ENCODE measurements around the gene PDGFC. TPM values are rescaled to one million over a fixed set of nuclear protein-coding genes. Genes with fewer than 3 reads are reported as not detected.

PDGFC gene
- total RNA-seq, 1 experiment from 2014 or later = 4.5 TPM

- no peak overlapping the region for H3K4ac ChIP-seq (ENCODE audit: low read depth, low read length)
- H3K9me3 ChIP-seq (ENCODE audit: control insufficient read depth, low read depth, low read length) = no peaks in the 10 kb centered on the region
- Mint-ChIP-seq H3K27ac (no peak overlapping the region), H3K4me3 (no peak overlapping the region), H3K9me3 (no peaks in the 10 kb centered on the region), H3K36me3 (ENCODE audit: insufficient read depth in 1 of 3, low read depth in 3 of 3) (no peaks in the 10 kb centered on the region), H3K27me3 (ENCODE audit: low read depth) (no peaks in the 10 kb centered on the region), H3K4me1 (peaks cover 6 to 19% of the 10 kb centered on the region in 2 experiments)
- H3K27me3 ChIP-seq (ENCODE audit: insufficient read depth, low read length) = no peaks in the 10 kb centered on the region
- no peaks in the 10 kb centered on the region for H3K79me2 ChIP-seq (ENCODE audit: insufficient read depth, low read length)
- no peak overlapping the region for H4K91ac ChIP-seq (ENCODE audit: insufficient read length, low read depth, low read length)
- no peak for DNase-seq
- no peak overlapping the region for H3K23ac ChIP-seq (ENCODE audit: insufficient read length, low read depth, low read length)
- no peak overlapping the region for H2BK20ac ChIP-seq (ENCODE audit: low read depth, low read length, poor library complexity, severe bottlenecking)
- no peak overlapping the region for H3K4me2 ChIP-seq (ENCODE audit: insufficient read depth, insufficient read length, low read length)
- no peak overlapping the region for H2BK5ac ChIP-seq (ENCODE audit: insufficient read length, low read length)
- no peak overlapping the region for H2AK5ac ChIP-seq (ENCODE audit: insufficient read length, low read length)
- no peak overlapping the region for H2BK12ac ChIP-seq (ENCODE audit: insufficient read length, low read depth, low read length)
- no peak overlapping the region for H3K18ac ChIP-seq (ENCODE audit: insufficient read length, low read depth, low read length)
- no CpG with 5 or more reads among the region's 3 CpGs for WGBS (ENCODE audit: extremely low coverage, insufficient read length, low lambda C conversion rate)
- no peak for TF ChIP-seq CTCF (conservative IDR thresholded peaks at IDR 0.05)
- no peak overlapping the region for H3K9ac ChIP-seq (ENCODE audit: extremely low read depth, insufficient read length, low read length)
- no peaks in the 10 kb centered on the region for H4K20me1 ChIP-seq (ENCODE audit: control insufficient read depth, insufficient read depth, insufficient read length)
- H4K8ac ChIP-seq (replicated peaks; ENCODE audit: insufficient read length, low read depth, low read length) = no peak overlapping the region
- H3K23me2 ChIP-seq (ENCODE audit: insufficient read length, low read depth, low read length, poor library complexity, severe bottlenecking) = no peaks in the 10 kb centered on the region
- H3K14ac ChIP-seq (ENCODE audit: insufficient read depth, low read length) = no peak overlapping the region
- H3K56ac ChIP-seq (ENCODE audit: insufficient read length, low read depth, low read length) = no peak overlapping the region
- no peak overlapping the region for H3K27ac ChIP-seq (ENCODE audit: insufficient read length, low read depth, low read length)
- H4K5ac ChIP-seq (ENCODE audit: insufficient read length, low read depth, low read length) = no peak overlapping the region
- H2AFZ ChIP-seq (ENCODE audit: low read length) = no peak overlapping the region
- no peak overlapping the region for H2BK120ac ChIP-seq (ENCODE audit: low read depth, low read length, poor library complexity, severe bottlenecking)
- no peaks in the 10 kb centered on the region for H3K4me1 ChIP-seq (ENCODE audit: insufficient read depth, low read length)
- no peak overlapping the region for H3T11ph ChIP-seq (ENCODE audit: low read length)
- H3K79me1 ChIP-seq (ENCODE audit: insufficient read depth, low read depth, low read length, poor library complexity, severe bottlenecking) = no peaks in the 10 kb centered on the region
- no peak overlapping the region for H2BK15ac ChIP-seq (ENCODE audit: low read depth, low read length)
Observed at GRCh38 chr4:156952078-156952759, 19.4 kb downstream of the PDGFC start.
